Activated T-helper 1 cell treated with anti-CD3 and anti-CD28 coated beads, Interleukin-12 subunit alpha, Interleukin-12 subunit beta, Interleukin-2, Interleukin-4 antibody, amounts not matched to agents 30 ng/mL and 10 ng/mL and 1 ng/mL, durations not matched to agents 14 hours and 24 hours and 36 hours (primary cell): ENCODE measurements around the gene FKBP10. TPM values are rescaled to one million over a fixed set of nuclear protein-coding genes. Genes with fewer than 3 reads are reported as not detected.

ENCODE experiments used
- DNase-seq: peaks from one replicate; pipeline ENCODE4 v3.0.0; 2021; ENCODE audit warnings: low spot score
- H3K27ac Mint-ChIP-seq: one replicate; pipeline ENCODE4 v1.8.0; 2021; ENCODE audit warnings: mild to moderate bottlenecking, mixed read lengths
- H3K27me3 Mint-ChIP-seq: one replicate; pipeline ENCODE4 v1.8.0; 2022; ENCODE audit warnings: mild to moderate bottlenecking, moderate library complexity, mixed read lengths; ENCODE audit not compliant: insufficient read depth
- H3K36me3 Mint-ChIP-seq: one replicate; pipeline ENCODE4 v1.8.0; 2021; ENCODE audit warnings: low read depth, mixed read lengths
- H3K4me1 Mint-ChIP-seq: one replicate; pipeline ENCODE4 v1.8.0; 2021; ENCODE audit warnings: low read depth, mixed read lengths
- H3K4me3 Mint-ChIP-seq: one replicate; pipeline ENCODE4 v1.8.0; 2021; ENCODE audit warnings: mild to moderate bottlenecking, moderate library complexity, mixed read lengths
- H3K9me3 Mint-ChIP-seq: one replicate; pipeline ENCODE4 v1.8.0; 2021; ENCODE audit warnings: mixed read lengths
- intact Hi-C: fragments of 100-400 bp; cut with micrococcal nuclease; formaldehyde crosslinking; loops from one replicate; pipeline ENCODE4 v1.15.1; 2024
- total RNA-seq: library from RNA; stranded (reverse); gene quantifications from 2 replicates; pipeline ENCODE4 v1.2.3, GENCODE V29; 2022

The FKBP10 gene
- total RNA-seq, 1 donor from 2014 or later: 0.62 TPM

DNA sequence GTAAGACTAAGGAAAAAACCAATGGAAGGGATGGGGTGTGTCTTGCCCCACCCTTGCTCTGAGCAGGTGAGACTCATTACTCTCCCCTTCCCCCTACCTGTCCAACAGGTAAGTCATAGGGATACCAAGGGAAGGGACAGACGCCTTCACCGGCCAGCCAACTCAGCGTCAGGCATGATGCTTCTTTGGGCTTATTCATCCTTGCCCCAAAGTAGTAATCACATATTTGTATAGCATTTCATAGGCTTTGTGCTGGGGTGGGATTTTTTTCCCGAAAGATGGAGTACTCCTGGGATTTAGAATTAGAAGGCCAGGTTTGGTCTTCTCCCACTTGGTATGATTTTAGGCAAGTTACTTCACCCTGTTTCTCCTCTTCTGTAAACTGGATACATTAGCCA lies 25.8 kb upstream of the FKBP10 start:
- no peak overlapping the region for H3K27ac Mint-ChIP-seq
- no peaks in the 10 kb centered on the region for H3K9me3 Mint-ChIP-seq
- intact Hi-C loops: loop anchor here (2.0 kb wide), 2 partner anchors 26 to 78 kb away; partner anchors contain the start of genes FKBP10 and KLHL11
- H3K27me3 Mint-ChIP-seq: peaks cover 47% of the 10 kb centered on the region
- peak overlapping the region; percentile 68 for H3K4me3 Mint-ChIP-seq
- H3K36me3 Mint-ChIP-seq: no peaks in the 10 kb centered on the region
- DNase-seq: no peak
- peaks cover 11% of the 10 kb centered on the region for H3K4me1 Mint-ChIP-seq

DNA sequence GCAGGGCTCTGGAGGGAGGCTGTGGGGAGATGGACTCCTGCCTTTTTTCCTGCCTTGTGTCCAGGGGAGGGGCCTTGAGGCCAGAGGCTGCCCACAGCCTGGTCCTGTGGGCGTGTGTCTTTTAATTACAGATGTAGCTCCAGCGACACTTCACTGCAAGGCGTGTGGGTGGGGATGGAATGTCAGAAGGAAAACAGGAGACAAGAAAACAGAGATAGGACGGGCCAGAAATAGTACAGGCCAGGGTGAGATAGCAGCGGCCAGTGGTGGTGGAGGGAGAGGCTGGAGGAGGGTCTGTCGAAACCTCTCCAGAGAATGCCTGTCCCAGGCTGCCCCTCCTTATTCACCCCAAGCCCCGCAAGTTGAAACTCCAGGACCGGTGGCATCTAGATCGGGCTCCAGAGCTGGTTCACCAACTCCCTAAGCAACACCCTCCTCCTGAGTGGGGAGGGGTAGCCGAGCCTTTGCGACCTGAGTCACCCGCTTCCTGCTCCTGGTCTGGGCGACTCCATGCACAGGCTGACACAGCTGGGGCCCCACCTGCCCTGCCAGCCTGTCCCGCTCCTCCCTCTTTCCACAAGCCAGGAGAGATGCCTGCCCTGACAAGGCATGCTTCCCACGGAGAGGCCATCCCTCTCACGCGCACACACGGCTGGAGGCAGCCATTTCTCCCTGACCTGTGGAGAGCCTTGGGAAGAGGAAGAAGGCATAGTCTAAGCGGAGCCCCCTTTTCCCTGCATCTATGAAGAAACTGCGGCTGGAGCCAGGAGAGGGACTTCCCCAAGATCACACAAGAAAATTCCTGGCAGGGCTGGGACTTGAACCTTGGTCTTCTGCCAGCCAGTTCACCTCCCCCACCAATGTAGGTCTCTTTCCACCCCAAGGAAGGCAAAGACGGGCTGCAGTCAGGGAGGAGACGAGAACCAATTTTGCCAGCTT lies 19.7 kb upstream of the FKBP10 start:
- Mint-ChIP-seq H3K36me3 (no peaks in the 10 kb centered on the region), H3K27me3 (peaks cover 30% of the 10 kb centered on the region), H3K27ac (no peak overlapping the region), H3K4me3 (no peak overlapping the region), H3K9me3 (no peaks in the 10 kb centered on the region), H3K4me1 (peaks cover 6% of the 10 kb centered on the region)
- DNase-seq: no peak
- intact Hi-C loops: no loop called here

GRCh38 chr17:41793784-41794539 lies 18.8 kb upstream of the FKBP10 start:
- no peaks in the 10 kb centered on the region for H3K9me3 Mint-ChIP-seq
- no peak overlapping the region for H3K27ac Mint-ChIP-seq
- H3K36me3 Mint-ChIP-seq: no peaks in the 10 kb centered on the region
- H3K4me1 Mint-ChIP-seq: peaks cover 3% of the 10 kb centered on the region
- DNase-seq: no peak
- peaks cover 23% of the 10 kb centered on the region for H3K27me3 Mint-ChIP-seq
- intact Hi-C loops: no loop called here
- no peak overlapping the region for H3K4me3 Mint-ChIP-seq

DNA sequence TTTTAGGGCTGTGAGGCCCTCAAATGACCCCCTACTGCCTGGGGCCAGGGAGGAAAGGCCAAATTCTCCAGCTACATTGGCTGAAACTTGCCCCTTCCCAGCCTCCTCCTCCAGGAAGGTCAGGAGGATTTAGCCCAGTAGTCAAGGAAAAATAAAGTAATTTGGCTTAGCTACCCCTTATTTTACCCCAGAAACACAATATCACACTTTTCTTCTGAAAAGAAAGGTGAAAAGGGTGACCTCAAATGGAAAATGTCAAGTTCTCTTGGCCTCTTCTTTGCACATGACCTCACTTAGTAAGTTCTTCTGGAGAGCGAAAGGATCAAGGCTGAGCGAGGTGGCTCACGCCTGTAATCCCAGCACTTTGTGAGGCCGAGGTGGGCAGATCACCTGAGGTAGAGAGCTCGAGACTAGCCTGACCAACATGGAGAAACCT lies 18.2 kb upstream of the FKBP10 start:
- no peaks in the 10 kb centered on the region for H3K36me3 Mint-ChIP-seq
- intact Hi-C loops: no loop called here
- no peak overlapping the region for H3K4me3 Mint-ChIP-seq
- DNase-seq: no peak
- peaks cover 19% of the 10 kb centered on the region for H3K27me3 Mint-ChIP-seq
- H3K9me3 Mint-ChIP-seq: no peaks in the 10 kb centered on the region
- no peak overlapping the region for H3K27ac Mint-ChIP-seq
- H3K4me1 Mint-ChIP-seq: no peaks in the 10 kb centered on the region

GRCh38 chr17:41796121-41796895 lies 16.5 kb upstream of the FKBP10 start:
- Mint-ChIP-seq H3K4me1 (no peaks in the 10 kb centered on the region), H3K4me3 (no peak overlapping the region), H3K27ac (no peak overlapping the region), H3K9me3 (no peaks in the 10 kb centered on the region), H3K27me3 (peaks cover 14% of the 10 kb centered on the region), H3K36me3 (no peaks in the 10 kb centered on the region)
- intact Hi-C loops: no loop called here
- DNase-seq: no peak

DNA sequence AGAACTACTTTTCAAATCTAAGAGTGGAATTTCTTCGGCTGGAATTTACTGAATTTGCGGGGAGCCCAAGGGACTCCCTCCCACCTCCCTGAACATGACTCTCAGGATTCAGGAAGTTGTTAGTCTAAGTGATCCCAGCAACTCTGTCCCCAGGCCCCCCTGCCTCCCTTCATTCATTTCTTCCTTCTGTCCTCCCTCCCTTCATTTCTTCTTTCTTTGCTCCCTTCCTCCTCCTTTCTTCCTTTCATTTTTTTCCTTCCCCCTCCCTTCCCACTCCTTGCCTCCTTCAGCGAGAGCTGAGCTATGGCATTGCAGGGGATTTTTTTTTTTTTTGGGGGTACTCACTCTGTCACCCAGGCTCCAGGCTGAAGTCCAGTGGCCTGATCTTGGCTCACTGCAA lies 15.4 kb upstream of the FKBP10 start:
- Mint-ChIP-seq H3K4me3 (no peak overlapping the region), H3K27me3 (peaks cover 14% of the 10 kb centered on the region), H3K4me1 (no peaks in the 10 kb centered on the region), H3K36me3 (no peaks in the 10 kb centered on the region), H3K9me3 (no peaks in the 10 kb centered on the region), H3K27ac (no peak overlapping the region)
- DNase-seq: no peak
- intact Hi-C loops: no loop called here

DNA sequence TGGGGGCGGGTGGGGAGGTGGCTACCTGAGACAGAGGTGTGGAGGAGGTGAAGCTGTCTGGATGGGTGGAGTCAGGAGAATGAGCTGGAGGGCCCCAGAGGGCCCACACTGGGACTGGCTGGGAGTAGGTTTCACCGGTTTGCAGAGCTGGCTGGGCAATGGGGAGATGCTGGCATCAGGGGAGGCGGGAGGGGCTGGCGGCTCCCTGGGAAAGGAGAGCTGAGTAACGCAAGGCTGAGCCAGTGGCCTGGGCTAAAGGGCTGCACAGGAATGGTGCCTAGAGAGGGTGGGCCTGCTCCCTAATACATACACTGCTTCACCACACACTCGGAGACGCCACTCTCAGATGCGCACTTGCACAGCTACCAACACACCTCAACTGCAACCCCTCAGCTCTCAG lies 13.4 kb upstream of the FKBP10 start:
- H3K4me3 Mint-ChIP-seq: no peak overlapping the region
- intact Hi-C loops: no loop called here
- peaks cover 14% of the 10 kb centered on the region for H3K27me3 Mint-ChIP-seq
- H3K36me3 Mint-ChIP-seq: no peaks in the 10 kb centered on the region
- H3K27ac Mint-ChIP-seq: no peak overlapping the region
- DNase-seq: no peak
- H3K9me3 Mint-ChIP-seq: no peaks in the 10 kb centered on the region
- no peaks in the 10 kb centered on the region for H3K4me1 Mint-ChIP-seq

GRCh38 chr17:41800601-41801373 lies 12.0 kb upstream of the FKBP10 start:
- no peaks in the 10 kb centered on the region for H3K36me3 Mint-ChIP-seq
- H3K4me1 Mint-ChIP-seq: no peaks in the 10 kb centered on the region
- H3K9me3 Mint-ChIP-seq: no peaks in the 10 kb centered on the region
- H3K27me3 Mint-ChIP-seq: peaks cover 5% of the 10 kb centered on the region
- intact Hi-C loops: loop anchor here (1.0 kb wide), 1 partner anchor 62 kb away; no protein-coding TSS in a partner anchor
- no peak overlapping the region for H3K4me3 Mint-ChIP-seq
- no peak for DNase-seq
- no peak overlapping the region for H3K27ac Mint-ChIP-seq

DNA sequence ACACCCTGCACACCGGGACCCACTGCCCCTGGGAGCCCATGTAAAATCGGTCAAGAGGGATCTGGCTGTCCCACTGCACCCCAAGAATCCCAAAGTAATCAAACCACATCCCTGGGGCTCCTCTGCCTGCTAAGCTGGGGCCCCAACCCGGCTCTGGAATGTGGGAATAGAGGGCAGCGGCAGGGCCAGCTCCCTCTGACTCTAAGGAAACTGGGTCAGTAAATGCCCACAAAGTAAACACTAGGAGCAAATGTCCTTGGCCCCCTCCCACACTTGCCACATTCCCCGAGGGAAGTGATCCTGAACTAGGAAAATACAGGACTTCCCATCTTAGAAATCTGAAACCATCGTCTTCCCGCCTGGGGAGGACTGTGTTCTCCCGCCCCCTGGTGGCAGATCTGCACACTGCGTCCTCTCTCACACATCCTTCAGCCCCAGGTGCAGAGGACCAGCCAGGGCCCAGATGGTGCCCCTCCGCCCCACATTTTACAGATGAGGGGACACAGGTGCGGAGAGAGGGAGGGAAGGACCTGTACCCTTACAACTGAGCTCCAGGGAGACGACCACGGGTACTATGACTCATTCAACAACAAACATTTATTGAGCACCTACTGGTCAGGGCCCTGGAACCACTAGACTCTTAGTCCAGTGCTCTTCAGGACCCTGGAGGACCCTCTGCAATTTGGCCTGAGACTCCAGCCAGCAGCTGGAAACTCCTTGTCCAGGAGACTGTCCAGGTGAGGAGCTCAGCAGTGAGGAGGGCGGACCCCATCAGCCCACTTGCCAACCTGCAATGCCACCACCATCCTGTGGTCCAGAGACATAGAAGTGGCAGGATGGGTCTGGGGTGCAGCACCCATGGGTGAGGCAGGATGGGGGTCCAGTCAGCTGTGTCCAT lies 11.2 kb upstream of the FKBP10 start:
- H3K4me1 Mint-ChIP-seq: no peaks in the 10 kb centered on the region
- peak; percentile 50 for DNase-seq
- H3K9me3 Mint-ChIP-seq: no peaks in the 10 kb centered on the region
- intact Hi-C loops: loop anchor here (1.0 kb wide), 1 partner anchor 63 kb away; no protein-coding TSS in a partner anchor
- H3K27ac Mint-ChIP-seq: no peak overlapping the region
- no peaks in the 10 kb centered on the region for H3K36me3 Mint-ChIP-seq
- H3K27me3 Mint-ChIP-seq: peaks cover 1% of the 10 kb centered on the region
- no peak overlapping the region for H3K4me3 Mint-ChIP-seq

DNA sequence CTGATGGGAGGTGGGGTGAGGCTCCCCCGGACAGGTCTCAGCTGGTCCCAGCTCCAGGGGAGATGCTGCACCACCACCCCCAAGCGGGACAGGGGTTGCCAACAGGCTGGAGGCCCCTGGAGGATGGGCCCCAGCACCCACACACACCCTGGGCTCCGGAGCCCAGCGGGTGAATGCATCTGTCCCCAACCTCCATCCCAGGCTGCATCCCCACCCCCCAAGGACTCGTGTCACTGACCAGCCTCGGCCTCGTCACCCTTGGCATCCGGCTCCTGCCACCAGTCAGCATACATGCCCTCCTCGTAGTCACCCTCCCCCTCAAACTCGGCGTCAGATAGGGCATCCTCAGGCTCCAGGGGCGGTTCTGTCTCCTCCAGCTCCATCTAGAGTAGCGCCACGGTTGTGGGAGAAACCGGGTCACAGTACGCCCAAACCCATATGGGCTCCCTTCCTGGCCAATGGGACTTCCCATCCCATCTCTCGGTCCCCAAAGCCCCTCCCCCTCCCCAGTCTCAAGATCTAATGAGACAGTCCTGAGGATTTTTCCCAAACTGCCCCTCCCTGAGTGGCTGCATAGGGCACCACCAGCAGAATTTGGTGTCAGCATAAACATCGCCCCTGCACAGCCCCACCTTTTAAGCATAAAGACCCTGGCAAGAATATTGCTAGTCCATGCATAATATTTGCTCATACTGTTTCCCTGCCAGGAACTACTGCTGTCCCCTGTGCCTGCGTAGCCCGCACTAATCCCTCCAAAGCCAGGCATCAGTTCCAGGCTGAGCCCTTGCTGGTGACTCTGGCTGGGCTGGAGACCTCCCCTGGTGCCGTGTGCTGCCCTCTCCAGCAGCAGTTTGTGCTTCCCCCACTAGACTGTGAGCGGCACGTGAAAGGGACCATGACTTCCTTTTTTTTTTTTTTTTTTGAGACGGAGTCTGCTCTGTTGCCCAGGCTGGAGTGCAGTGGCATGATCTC lies 9.5 kb upstream of the FKBP10 start:
- Mint-ChIP-seq H3K4me3 (no peak overlapping the region), H3K27me3 (peaks cover 3% of the 10 kb centered on the region), H3K9me3 (no peaks in the 10 kb centered on the region), H3K4me1 (no peaks in the 10 kb centered on the region), H3K36me3 (no peaks in the 10 kb centered on the region), H3K27ac (no peak overlapping the region)
- DNase-seq: no peak
- intact Hi-C loops: no loop called here
